DMS79 (cell line): ENCODE measurements around the gene KSR1.

Experiments used
- DNase-seq: peaks from one replicate; lab custom pipeline; 2025; lab: John Stamatoyannopoulos, UW

KSR1 gene

DNA sequence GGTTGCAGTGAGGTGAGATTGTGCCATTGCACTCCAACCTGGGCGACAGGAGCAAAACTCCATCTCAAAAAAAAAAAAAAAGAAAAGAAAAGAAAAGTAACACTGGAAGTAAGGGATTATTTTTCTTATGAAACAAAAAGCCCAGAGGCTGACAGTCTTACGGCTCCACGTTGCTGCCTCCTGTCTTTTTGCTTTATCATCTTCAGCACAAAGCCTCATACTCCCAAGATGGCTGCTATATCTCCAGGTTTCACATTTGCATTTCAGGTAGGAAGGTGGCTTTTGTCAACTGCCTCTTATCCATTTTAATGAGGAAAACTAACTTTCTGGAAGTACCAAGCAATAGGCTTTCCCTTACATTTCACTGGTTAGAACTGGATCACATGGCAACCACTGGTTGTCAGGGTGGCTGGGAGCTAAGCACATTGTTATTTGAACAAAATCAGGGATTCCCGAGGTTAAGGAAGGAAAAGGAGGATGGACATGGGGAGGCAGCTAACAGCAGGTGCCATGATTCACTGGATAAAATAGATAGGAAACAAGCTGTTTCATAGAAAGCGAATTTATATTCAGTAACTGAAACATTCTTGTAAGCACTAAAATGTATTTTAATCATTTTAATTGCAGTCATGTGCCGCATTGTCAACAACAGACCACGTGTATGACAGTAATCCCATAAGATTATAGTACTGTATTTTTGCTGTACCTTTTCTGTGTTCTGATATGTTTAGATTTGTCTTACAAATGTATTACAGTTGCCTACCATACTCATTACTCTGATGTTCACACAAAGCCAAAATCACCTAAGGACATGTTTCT is 58.6 kb downstream of the KSR1 start:
- DNase-seq, result no peak

DNA sequence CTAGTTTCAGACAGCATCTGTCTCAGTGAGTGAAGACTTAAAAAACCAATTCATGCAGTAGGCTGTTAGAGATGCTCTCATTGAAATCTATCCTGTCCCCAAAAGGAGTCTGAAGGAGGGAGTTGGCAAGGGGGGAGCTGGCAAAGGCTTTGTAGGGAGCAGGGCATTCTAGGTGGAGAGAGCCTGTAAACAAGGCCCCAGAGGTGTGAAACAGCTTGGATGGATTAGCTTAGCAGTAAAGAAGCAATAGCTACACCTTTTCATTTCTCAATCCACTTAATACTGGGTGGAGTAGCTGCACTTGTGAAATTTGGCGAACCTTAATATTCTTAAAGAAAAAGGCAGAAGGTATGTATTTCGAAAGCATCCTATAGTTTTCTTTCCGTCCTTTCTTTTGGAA is 61.8 kb downstream of the KSR1 start:
- DNase-seq, result no peak

- DNase-seq, result no peak
Measured at GRCh38 chr17:27518545-27519521, 62.6 kb downstream of the KSR1 start.

GRCh38 chr17:27519550-27519949 is 63.3 kb downstream of the KSR1 start:
- DNase-seq, result no peak

DNA sequence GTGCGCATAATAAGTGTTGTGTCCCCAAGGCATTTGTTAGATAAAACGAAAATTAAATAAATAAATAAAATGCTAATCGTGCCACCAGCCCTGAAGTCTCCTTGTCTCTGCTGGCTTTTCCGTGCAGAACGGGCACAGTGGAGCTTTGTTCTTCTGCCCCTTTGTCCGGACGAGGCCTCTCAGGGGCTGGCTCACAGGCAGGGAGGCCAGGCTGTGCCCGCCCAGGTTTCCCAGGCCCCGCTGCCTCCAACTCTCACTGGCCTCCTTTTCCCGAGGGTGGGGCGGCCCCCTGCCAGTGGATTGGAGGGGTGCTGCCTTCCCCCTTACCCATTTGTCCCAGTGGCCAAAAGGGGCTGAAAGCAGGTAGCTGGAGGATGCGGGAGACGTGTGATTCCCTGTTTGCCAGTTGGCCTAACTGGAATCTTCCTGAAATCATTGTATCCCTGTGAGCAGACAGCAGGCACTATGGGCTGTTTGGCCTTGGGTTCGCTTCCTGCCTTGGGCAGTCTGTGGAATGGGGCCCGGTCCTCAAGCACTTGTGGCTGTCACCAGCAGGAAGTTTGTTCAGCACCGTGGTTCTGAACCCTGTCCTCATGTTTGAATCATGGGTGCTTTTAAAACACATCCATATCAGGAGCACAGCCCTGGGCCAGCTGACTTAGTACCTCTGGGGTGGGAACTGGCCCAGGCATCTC is 64.4 kb downstream of the KSR1 start:
- no peak for DNase-seq

DNA sequence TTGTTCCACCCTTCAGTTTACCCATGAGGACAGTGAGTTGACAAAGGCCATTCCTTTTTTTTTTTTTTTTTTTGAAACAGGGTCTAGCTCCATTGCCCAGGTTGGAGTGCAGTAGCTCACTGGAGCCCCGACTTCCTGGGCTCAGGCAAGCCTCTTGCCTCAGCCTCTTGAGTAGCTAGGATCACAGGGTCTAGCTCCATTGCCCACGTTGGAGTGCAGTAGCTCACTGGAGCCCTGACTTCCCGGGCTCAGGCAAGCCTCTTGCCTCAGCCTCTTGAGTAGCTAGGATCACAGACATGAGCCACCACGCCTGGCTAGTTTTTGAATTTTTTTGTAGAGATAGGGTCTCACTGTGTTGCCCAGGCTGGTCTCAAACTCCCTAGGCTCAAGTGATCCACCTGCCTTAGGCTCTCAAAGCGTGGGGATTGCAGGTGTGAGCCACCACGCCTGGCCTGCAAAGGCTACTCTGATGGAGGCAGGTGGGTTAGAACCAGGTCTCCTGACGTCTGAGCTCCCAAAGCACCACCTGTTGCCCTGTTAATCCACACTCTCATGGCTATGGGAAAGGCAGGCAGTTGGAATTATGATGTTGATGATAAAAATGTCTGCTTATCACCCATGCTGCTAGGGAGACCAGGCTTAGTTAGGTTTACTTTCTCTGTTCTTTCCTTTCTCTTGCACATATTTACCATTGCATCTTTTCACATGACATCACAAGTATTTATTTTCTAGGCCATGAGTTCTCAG is 65.2 kb downstream of the KSR1 start:
- DNase-seq, result no peak

DNA sequence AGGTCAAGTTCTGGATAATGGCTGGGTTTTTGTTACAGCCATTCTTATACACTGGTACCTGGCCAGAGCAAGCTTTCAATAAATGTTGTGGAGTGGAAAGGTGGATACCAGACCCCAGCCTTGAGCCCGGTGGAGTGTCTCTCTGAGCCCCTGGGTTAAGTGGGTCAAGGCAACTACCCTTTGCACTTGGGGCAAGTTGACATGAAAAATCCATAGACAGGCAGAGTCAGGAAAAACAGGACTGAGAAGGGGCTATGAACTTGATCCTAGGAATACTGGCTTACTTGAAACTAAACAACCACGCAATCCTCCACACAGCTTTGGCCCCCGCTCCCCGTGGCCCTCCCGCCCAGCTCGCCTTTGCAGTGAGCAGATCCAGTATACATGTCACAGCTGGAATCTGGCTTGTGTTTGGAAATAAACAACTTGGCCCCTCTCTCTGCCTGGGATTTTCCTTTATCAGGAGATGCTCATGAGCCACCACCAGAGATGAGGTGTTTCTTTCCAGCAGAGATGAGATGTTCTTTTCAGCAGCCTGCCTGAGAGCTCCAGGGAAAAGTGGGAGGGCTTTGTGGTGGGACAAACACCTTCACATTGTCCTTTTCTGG is 65.9 kb downstream of the KSR1 start:
- DNase-seq, result no peak

DNA sequence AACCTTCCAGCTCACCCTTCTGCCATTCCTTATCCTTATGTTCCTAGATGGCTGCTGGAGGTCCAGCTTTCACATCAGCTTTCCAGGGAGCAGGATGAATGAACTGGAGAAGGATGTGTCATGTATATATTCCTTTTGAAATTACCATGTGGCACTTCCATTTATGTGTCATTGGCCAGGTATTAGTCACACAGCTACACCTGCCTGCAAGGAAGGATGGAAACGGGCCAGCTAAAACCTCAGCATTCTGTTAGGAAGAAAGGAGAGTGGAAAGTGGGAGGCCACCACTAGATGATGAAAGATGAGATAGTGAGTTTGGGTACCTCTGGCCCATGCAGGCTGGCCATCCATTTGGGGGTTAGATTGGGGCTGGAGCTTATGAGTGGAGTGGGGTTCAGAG is 67.5 kb downstream of the KSR1 start:
- no peak for DNase-seq

DNA sequence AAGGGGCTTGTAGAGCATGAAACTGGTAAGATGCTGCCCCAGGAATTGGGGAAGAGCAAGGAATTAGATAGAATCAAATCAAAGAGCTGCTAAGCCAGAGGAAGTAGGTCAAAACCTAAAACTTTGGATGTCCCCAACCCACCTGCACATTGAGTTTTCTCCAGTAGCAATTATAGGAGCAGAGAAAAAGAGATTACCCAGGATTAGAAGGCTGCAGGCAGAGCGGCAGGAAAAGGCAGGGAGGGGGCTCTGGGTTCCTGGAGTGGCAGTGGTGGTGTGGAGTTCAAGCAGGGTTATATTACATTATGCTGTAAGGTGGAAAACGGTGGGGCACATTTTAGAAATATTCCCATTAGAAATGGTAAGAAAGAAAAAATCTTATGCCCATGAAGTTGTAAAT is 68.3 kb downstream of the KSR1 start:
- no peak for DNase-seq

DNA sequence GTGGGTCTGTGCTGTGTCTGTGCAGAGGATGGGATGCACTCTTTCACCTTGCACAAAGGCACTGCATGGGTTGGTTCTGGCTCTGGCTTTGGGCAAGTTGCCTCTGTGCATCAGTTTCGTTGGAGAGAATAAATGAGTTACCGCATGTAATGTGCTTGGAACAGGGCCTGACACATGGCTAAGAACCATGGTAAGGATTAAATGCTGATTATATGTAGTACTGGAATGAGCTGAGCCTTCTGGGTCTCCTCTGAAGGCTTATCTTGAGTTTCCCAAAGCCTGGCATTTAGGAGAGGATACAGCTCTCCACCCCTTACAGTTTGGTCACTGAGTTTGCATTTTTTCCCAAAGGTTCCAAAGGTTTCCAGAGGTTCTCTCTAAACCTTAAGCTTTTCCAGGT is 69.1 kb downstream of the KSR1 start:
- no peak for DNase-seq

GRCh38 chr17:27525836-27526603 is 69.8 kb downstream of the KSR1 start:
- DNase-seq, result no peak

DNA sequence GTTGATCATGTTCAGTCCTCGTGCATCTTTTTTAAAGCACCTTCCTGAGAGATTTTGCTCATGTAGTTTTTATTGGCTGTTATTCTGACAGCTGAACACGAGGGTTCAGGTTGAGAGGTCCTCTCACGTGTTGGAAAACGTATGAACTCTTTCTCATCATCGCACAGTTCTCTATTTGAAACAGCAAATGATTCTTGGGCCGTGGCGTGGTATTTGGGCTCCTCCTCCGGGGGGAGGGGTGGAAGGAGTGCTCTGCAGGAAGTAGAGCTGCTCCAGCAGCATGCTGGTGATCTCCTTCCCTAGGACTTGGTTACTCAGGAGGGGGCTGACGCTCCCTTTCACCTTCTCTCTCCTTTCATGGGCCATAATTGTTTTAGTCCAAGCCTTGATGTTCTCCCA is 70.4 kb downstream of the KSR1 start:
- no peak for DNase-seq

DNA sequence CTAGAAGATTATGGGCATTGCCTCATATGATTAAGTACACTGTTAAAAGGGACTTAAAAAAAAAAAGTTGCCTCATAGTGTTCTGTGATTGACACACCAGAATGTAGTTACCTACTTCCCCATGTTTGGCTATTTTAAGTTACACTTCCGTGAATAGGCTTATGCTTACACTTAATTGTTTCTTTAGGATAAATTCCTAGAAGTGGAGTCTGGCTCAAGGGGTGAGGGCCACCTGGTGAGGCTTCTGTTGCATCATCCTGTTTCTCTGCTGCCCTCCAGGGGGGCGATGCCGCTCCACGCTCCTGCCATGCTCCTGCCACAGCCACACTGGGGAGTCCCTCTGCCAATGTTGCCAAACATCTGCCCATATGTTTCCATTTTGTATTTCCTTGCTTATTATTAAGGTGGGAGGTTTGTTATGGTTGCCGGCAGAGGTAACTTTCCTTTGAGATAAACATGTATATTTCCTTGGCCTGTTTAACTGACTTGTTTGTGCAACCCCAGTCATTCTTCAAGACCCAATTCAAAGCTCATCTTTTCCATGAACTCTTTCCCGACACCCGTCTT is 73.1 kb downstream of the KSR1 start:
- no peak for DNase-seq

- no peak for DNase-seq
Measured at GRCh38 chr17:27530764-27531391, 74.6 kb downstream of the KSR1 start.

GRCh38 chr17:27531469-27531961 is 75.3 kb downstream of the KSR1 start:
- no peak for DNase-seq

- DNase-seq, result no peak
Measured at GRCh38 chr17:27532269-27533263, 76.3 kb downstream of the KSR1 start.

DNA sequence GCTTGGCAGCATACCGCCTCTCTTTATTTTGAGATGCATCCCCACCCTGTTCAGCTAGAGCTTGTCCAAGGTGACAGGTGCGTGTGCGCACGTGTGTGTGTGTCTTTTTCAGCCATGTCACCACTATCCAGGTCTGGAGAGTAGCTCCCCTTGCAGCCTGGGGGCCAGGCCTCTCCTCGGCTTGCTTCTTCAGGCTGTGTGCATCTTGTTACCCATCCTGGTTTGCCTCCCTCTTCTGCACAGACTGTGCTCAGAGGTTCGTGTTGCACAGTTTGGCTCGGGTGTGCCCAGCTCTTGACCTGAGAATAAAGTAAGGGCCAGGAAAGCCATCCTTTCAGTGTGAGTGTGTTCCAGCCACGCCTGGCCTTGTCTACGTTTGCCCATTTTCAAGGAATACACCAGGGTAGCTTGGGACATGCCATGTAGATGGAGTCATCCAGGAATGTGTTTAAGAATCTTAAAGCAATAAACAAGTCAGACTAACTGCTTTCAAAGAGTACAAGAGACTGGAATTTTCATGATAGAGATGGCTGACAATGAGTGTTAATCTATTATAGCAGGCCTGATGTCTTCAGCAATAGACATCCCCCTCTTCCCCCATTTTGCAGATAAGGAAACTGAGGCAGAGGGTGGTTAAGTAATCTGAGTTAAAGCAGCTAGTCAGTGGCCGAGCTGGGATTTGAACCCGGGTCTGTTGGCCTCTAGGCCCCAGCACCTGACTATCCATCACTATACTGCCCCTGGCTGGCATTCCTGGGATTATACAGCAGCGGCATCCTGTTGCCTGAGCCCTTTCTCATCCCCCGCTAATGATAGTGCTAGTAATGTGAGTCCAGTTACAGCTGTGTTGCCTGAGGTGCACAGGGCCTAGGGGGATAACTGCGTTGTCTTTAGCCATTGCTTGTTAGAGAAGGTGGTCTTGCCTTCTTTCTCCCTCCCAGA is 77.9 kb downstream of the KSR1 start:
- DNase-seq, result no peak
